Nephron (organoid): ENCODE data around the gene RGS7.

Experiments
- H3K27ac Mint-ChIP-seq, 3 experiments: 2 replicates each; pipeline ENCODE4 v1.8.0; 2020; ENCODE audit warnings: mixed read lengths in 3 of 3, mild to moderate bottlenecking in 2 of 3, moderate library complexity in 1 of 3
- H3K27me3 Mint-ChIP-seq: 2 replicates; pipeline ENCODE4 v1.8.0; 2021; ENCODE audit warnings: low read depth, mild to moderate bottlenecking, moderate library complexity, mixed read lengths
- H3K36me3 Mint-ChIP-seq: 2 replicates; pipeline ENCODE4 v1.8.0; 2020; ENCODE audit warnings: low read depth, mixed read lengths
- H3K4me1 Mint-ChIP-seq: 2 replicates; pipeline ENCODE4 v1.8.0; 2020; ENCODE audit warnings: mixed read lengths
- H3K4me3 Mint-ChIP-seq, 3 experiments: 2 replicates each; pipeline ENCODE4 v1.8.0; 2020; ENCODE audit warnings: mild to moderate bottlenecking in 3 of 3, mixed read lengths in 3 of 3, moderate library complexity in 2 of 3
- H3K9me3 Mint-ChIP-seq: 2 replicates; pipeline ENCODE4 v1.8.0; 2020; ENCODE audit warnings: mixed read lengths
- CTCF ChIP-seq, 3 experiments: fragments of 200-600 bp; sonication (generic); IDR thresholded peaks; one replicate each; pipeline ENCODE4 v1.5.0; 2021; ENCODE audit warnings: antibody characterized with exemption in 3 of 3; ENCODE audit not compliant: unreplicated experiment in 3 of 3

Gene RGS7

GRCh38 chr1:240813720-240814119, 543.3 kb downstream of the RGS7 start:
- TF ChIP-seq CTCF (IDR thresholded peaks at IDR 0.05; ENCODE audit: unreplicated experiment in 3 of 3), result no peak
- no peak overlapping the region for H3K27ac Mint-ChIP-seq
- H3K4me1 Mint-ChIP-seq, result no peaks in the 10 kb centered on the region
- H3K9me3 Mint-ChIP-seq, result peaks cover 5% of the 10 kb centered on the region
- H3K27me3 Mint-ChIP-seq, result no peaks in the 10 kb centered on the region
- no peak overlapping the region for H3K4me3 Mint-ChIP-seq
- no peaks in the 10 kb centered on the region for H3K36me3 Mint-ChIP-seq

GRCh38 chr1:240811256-240811655, 545.7 kb downstream of the RGS7 start:
- Mint-ChIP-seq H3K36me3 (no peaks in the 10 kb centered on the region), H3K4me1 (no peaks in the 10 kb centered on the region), H3K27me3 (no peaks in the 10 kb centered on the region)

GRCh38 chr1:240808381-240808780, 548.6 kb downstream of the RGS7 start:
- TF ChIP-seq CTCF (IDR thresholded peaks at IDR 0.05; ENCODE audit: unreplicated experiment in 3 of 3), result no peak
- H3K4me1 Mint-ChIP-seq, result no peaks in the 10 kb centered on the region
- H3K4me3 Mint-ChIP-seq, result no peak overlapping the region
- H3K9me3 Mint-ChIP-seq, result no peaks in the 10 kb centered on the region
- no peaks in the 10 kb centered on the region for H3K27me3 Mint-ChIP-seq
- H3K27ac Mint-ChIP-seq, result no peak overlapping the region
- H3K36me3 Mint-ChIP-seq, result no peaks in the 10 kb centered on the region

More at GRCh38 chr1:240811256-240811655, 545.7 kb downstream of the RGS7 start:
- no peak for TF ChIP-seq CTCF (IDR thresholded peaks at IDR 0.05; ENCODE audit: unreplicated experiment in 3 of 3)
- no peaks in the 10 kb centered on the region for H3K9me3 Mint-ChIP-seq
- no peak overlapping the region for H3K27ac Mint-ChIP-seq
- H3K4me3 Mint-ChIP-seq, result no peak overlapping the region

GRCh38 chr1:240806200-240806745, 550.7 kb downstream of the RGS7 start:
- Mint-ChIP-seq H3K4me1 (no peaks in the 10 kb centered on the region), H3K27ac (no peak overlapping the region), H3K27me3 (no peaks in the 10 kb centered on the region), H3K9me3 (no peaks in the 10 kb centered on the region), H3K4me3 (no peak overlapping the region), H3K36me3 (no peaks in the 10 kb centered on the region)
- no peak for TF ChIP-seq CTCF (IDR thresholded peaks at IDR 0.05; ENCODE audit: unreplicated experiment in 3 of 3)

GRCh38 chr1:240804475-240804874, 552.5 kb downstream of the RGS7 start:
- no peak for TF ChIP-seq CTCF (IDR thresholded peaks at IDR 0.05; ENCODE audit: unreplicated experiment in 3 of 3)
- Mint-ChIP-seq H3K9me3 (no peaks in the 10 kb centered on the region), H3K4me3 (no peak overlapping the region), H3K27ac (no peak overlapping the region), H3K36me3 (no peaks in the 10 kb centered on the region), H3K27me3 (no peaks in the 10 kb centered on the region), H3K4me1 (no peaks in the 10 kb centered on the region)

GRCh38 chr1:240803151-240803550, 553.9 kb downstream of the RGS7 start:
- H3K27me3 Mint-ChIP-seq, result no peaks in the 10 kb centered on the region
- H3K9me3 Mint-ChIP-seq, result no peaks in the 10 kb centered on the region
- TF ChIP-seq CTCF (IDR thresholded peaks at IDR 0.05; ENCODE audit: unreplicated experiment in 3 of 3), result no peak
- no peaks in the 10 kb centered on the region for H3K4me1 Mint-ChIP-seq
- H3K27ac Mint-ChIP-seq, result no peak overlapping the region
- H3K4me3 Mint-ChIP-seq, result no peak overlapping the region
- H3K36me3 Mint-ChIP-seq, result no peaks in the 10 kb centered on the region
